Tibial artery (tissue), 4 donors: ENCODE results near the gene KLHDC7B.
A peak's percentile ranks its signal among the peaks of the same experiment; 100 is the strongest.

Experiments used
- DNase-seq, 2 donors: peaks; one replicate each; pipeline ENCODE4 v3.0.0-alpha.2; 2019
- H3K27ac ChIP-seq, 2 donors: fragments of 200-600 bp; sonication (generic) in 1 of 2; 1 replicate in 1 of 2; 2 replicates in 1 of 2; pipeline ENCODE4 v1.5.1; 2018 to 2019; ENCODE audit warnings: mild to moderate bottlenecking in 1 of 2
- H3K27me3 ChIP-seq, 2 donors: fragments of 200-600 bp; sonication (generic) in 1 of 2; one replicate each; pipeline versions ENCODE4 v1.5.1 to v1.6.0; 2016 to 2019
- H3K36me3 ChIP-seq, 3 donors: fragments of 200-600 bp; sonication (generic) in 2 of 3; one replicate each; pipeline ENCODE4 v1.5.1; 2016 to 2019; ENCODE audit warnings: mild to moderate bottlenecking in 2 of 3
- H3K4me1 ChIP-seq, 4 donors: fragments of 200-600 bp; sonication (generic) in 2 of 4; 1 replicate in 3 of 4; 2 replicates in 1 of 4; pipeline ENCODE4 v1.5.1; 2016 to 2019
- H3K4me3 ChIP-seq, 2 donors: fragments of 200-600 bp; sonication (generic) in 1 of 2; 1 replicate in 1 of 2; 2 replicates in 1 of 2; pipeline ENCODE4 v1.5.1; 2018 to 2019; ENCODE audit warnings: mild to moderate bottlenecking in 2 of 2
- H3K9me3 ChIP-seq, 3 donors: fragments of 200-600 bp; sonication (generic) in 1 of 3; one replicate each; pipeline ENCODE4 v1.5.1; 2016 to 2019
- intact Hi-C: fragments of 100-400 bp; cut with DNase I; formaldehyde crosslinking; loops from one replicate; pipeline ENCODE4 v1.15.0; 2023; ENCODE audit warnings: low total_unique reads
- TF ChIP-seq, protein P1 (sequence below), 2 experiments: fragments of 200-600 bp in 1 of 2; fragments of 450-650 bp in 1 of 2; IDR thresholded peaks; one replicate each; pipeline ENCODE4 v1.5.1; 2017 to 2019; ENCODE audit warnings: antibody characterized with exemption in 2 of 2, mild to moderate bottlenecking in 1 of 2, moderate library complexity in 1 of 2

The KLHDC7B gene

DNA sequence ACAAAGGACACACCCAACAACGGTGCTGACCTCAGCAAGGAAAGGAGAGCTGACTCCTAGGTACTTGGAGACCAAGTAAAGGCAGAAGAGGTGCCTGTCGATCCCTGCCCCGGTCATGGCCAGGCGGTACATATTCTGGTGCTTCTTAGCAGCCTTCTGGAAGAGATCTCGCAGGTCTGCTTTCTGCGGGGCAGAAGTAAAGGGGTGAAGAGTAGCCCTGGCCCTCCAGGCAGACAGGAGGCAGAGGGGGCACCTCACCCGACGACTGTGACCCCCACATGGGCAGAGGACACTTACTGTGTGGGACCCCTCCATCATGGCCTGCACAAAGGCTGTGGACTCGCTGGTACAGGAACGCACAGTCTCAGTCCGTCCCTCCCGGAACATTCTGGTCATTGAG lies 25.2 kb downstream of the KLHDC7B start:
- intact Hi-C loops: no loop called here
- Histone ChIP-seq H3K9me3 (no peaks in the 10 kb centered on the region), H3K36me3 (peaks cover 0 to 58% (median 0%) of the 10 kb centered on the region in 3 donors), H3K27ac (no peak overlapping the region), H3K4me1 (no peaks in the 10 kb centered on the region), H3K27me3 (peaks cover 0 to under 1% of the 10 kb centered on the region in 2 donors), H3K4me3 (no peak overlapping the region)
- TF ChIP-seq, protein P1, sequence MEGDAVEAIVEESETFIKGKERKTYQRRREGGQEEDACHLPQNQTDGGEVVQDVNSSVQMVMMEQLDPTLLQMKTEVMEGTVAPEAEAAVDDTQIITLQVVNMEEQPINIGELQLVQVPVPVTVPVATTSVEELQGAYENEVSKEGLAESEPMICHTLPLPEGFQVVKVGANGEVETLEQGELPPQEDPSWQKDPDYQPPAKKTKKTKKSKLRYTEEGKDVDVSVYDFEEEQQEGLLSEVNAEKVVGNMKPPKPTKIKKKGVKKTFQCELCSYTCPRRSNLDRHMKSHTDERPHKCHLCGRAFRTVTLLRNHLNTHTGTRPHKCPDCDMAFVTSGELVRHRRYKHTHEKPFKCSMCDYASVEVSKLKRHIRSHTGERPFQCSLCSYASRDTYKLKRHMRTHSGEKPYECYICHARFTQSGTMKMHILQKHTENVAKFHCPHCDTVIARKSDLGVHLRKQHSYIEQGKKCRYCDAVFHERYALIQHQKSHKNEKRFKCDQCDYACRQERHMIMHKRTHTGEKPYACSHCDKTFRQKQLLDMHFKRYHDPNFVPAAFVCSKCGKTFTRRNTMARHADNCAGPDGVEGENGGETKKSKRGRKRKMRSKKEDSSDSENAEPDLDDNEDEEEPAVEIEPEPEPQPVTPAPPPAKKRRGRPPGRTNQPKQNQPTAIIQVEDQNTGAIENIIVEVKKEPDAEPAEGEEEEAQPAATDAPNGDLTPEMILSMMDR (IDR thresholded peaks at IDR 0.05): no peak
- no peak for DNase-seq

DNA sequence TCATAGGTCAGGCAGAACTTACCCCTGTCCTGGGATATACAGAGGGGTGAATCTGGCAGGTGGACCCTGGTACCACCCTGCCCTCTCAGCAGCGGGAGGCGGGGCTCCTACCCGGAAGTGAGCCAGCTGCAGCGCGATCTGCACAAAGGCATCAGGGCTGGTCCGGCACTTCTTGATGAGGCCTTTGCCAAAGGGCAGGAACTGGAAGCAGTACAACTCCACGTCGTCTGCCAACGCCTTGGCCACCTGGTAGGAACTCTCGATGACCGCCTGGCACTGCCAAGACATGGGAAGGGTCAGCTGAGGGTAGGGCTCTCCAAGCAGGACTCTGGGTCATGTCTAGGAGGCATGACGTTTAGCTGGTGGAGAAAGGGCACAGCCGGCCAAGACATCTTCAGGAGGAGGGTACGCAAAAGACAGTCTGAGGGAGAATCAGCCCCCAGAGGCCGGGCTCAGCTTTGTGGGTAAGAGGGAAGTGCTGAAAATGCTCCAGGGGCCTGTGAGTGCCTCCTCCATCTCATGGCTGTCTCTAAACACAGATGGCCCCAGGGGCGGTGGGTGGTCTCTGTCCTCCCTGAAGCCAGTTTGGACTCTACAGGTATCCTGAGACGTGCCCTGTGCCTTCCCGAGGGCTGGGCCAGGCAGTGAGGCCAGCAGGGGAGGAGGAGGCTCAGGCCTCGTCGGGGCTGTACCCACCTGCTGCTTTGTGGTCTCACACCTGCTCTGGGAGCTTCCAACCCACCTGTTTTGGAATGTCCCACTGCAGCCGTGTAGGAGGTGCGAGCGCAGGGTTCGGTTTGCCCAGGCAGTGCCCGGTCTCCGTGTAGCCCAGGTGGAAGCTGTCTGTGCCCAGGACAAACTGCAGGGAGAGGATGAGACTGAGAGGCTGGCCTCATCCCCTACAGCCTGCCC lies 25.8 kb downstream of the KLHDC7B start:
- TF ChIP-seq, protein P1 (IDR thresholded peaks at IDR 0.05): no peak

DNA sequence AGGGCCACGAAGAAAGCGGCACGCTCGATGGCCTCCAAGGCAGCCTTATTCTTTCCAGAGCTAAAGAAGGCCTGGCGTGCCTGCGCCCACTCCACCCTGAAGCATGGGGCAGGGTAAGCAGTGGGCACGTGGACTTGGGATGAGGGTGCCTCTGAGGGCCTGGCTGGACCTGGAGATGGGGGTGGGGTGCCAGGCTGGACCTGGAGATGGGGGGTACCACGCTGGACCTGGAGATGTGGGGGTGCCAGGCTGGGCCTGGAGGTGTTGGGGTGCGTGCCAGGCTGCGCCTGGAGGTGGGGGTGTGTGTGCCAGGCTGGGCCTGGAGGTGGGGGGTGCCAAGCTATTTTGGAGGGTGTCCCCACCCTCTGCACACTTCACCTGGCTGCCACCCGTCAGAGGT lies 27.3 kb downstream of the KLHDC7B start:
- H3K27me3 ChIP-seq: peaks cover 0 to 20% of the 10 kb centered on the region in 2 donors
- TF ChIP-seq, protein P1 (IDR thresholded peaks at IDR 0.05): no peak
- intact Hi-C loops: no loop called here
- no peak overlapping the region for H3K4me3 ChIP-seq
- no peak overlapping the region for H3K27ac ChIP-seq
- no peaks in the 10 kb centered on the region for H3K9me3 ChIP-seq
- peak in 1 of 2 donors; percentile 56 for DNase-seq
- H3K4me1 ChIP-seq: peaks cover 0 to 1% (median under 1%) of the 10 kb centered on the region in 4 donors
- H3K36me3 ChIP-seq: peaks cover 0 to 58% (median 0%) of the 10 kb centered on the region in 3 donors

More for the DNA sequence above, 25.8 kb downstream of the KLHDC7B start:
- no peak for DNase-seq
- Histone ChIP-seq H3K4me3 (no peak overlapping the region), H3K27ac (no peak overlapping the region), H3K9me3 (no peaks in the 10 kb centered on the region), H3K36me3 (peaks cover 0 to 58% (median 0%) of the 10 kb centered on the region in 3 donors), H3K4me1 (no peaks in the 10 kb centered on the region), H3K27me3 (peaks cover 0 to 6% of the 10 kb centered on the region in 2 donors)
- intact Hi-C loops: no loop called here

GRCh38 chr22:50573491-50574382 lies 28.0 kb downstream of the KLHDC7B start:
- peaks cover 0 to 9% (median 7%) of the 10 kb centered on the region in 4 donors for H3K4me1 ChIP-seq
- DNase-seq: peak in 1 of 2 donors; percentile 61
- H3K4me3 ChIP-seq: no peak overlapping the region
- TF ChIP-seq, protein P1 (IDR thresholded peaks at IDR 0.05): no peak
- H3K36me3 ChIP-seq: peaks cover 0 to 55% (median 0%) of the 10 kb centered on the region in 3 donors
- intact Hi-C loops: no loop called here
- no peak overlapping the region for H3K27ac ChIP-seq
- peaks cover 0 to 28% of the 10 kb centered on the region in 2 donors for H3K27me3 ChIP-seq
- no peaks in the 10 kb centered on the region for H3K9me3 ChIP-seq

- no peak for DNase-seq
- no peak overlapping the region for H3K27ac ChIP-seq
- peaks cover 0 to 33% of the 10 kb centered on the region in 2 donors for H3K27me3 ChIP-seq
- intact Hi-C loops: no loop called here
- no peaks in the 10 kb centered on the region for H3K9me3 ChIP-seq
- peaks cover 0 to 48% (median 0%) of the 10 kb centered on the region in 3 donors for H3K36me3 ChIP-seq
- H3K4me1 ChIP-seq: peaks cover 0 to 13% (median 8%) of the 10 kb centered on the region in 4 donors
- H3K4me3 ChIP-seq: no peak overlapping the region
- TF ChIP-seq, protein P1 (IDR thresholded peaks at IDR 0.05): no peak
Observed at GRCh38 chr22:50574383-50574755, 28.7 kb downstream of the KLHDC7B start.
